A172 (cell line): ENCODE measurements around the gene SNAP29. TPM values are rescaled to one million over a fixed set of nuclear protein-coding genes. Genes with fewer than 3 reads are reported as not detected.
A peak's percentile ranks its signal among the peaks of the same experiment; 100 is the strongest.
"Not testable (repeated sequence)": the region's sequence is repeated elsewhere in the genome, so short reads cannot be mapped to it uniquely, and the experiment has no call there.

Experiments
- DNase-seq: peaks from one replicate; pipeline ENCODE4 v3.0.0-alpha.2; 2015; ENCODE audit warnings: low spot score
- total RNA-seq: library from RNA; depleted of rRNA; stranded (reverse); fragments of >200 nt; shearing (Covaris generic); gene quantifications from 2 replicates; pipeline ENCODE4 v1.2.3, GENCODE V29; 2014; rRNA removed

SNAP29 gene
- 10.6 and 15.0 TPM in 2 replicates for total RNA-seq

DNA sequence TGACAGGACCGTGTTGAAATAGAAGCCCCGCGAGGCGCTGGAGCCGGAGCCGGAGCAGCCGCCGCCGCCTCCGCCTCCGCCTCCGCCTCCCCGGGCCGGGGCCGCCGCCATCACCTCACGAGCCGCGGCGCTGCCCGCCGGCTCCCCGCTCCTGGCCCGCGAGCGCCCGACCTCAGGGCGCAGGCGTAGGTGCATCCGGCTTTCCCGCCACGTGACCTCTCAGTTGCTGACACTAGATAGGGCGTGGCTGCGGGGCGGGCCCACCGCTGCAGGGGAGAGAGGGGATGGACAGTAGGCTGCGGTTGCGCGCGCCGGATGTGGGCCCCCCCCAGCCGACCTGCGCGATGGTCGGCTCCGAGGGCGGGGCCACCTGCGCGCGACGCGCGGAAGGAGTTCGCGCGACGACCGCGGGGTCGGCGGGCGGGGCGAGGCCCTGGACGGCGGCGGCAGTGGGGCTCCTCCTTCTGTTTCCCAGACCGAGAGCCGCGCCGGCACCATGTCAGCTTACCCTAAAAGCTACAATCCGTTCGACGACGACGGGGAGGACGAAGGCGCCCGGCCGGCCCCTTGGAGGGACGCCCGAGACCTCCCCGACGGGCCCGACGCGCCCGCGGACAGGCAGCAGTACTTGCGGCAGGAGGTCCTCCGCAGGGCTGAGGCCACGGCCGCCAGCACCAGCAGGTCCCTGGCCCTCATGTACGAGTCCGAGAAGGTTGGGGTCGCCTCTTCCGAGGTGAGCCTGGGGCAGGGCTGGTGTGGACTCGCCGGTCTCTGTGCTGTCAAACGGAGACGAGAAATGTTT, at the start of gene SNAP29, which contains the start of gene PI4KA:
TSS of gene SNAP29 (plus strand) at position 393 of the 802 bp plus-strand sequence. CDS start at position 497, 104 bp downstream.
TSS of gene PI4KA (minus strand) at position 197 of the 802 bp plus-strand sequence. CDS start at position 111, 86 bp downstream.
- DNase-seq: peak; percentile 90

DNA sequence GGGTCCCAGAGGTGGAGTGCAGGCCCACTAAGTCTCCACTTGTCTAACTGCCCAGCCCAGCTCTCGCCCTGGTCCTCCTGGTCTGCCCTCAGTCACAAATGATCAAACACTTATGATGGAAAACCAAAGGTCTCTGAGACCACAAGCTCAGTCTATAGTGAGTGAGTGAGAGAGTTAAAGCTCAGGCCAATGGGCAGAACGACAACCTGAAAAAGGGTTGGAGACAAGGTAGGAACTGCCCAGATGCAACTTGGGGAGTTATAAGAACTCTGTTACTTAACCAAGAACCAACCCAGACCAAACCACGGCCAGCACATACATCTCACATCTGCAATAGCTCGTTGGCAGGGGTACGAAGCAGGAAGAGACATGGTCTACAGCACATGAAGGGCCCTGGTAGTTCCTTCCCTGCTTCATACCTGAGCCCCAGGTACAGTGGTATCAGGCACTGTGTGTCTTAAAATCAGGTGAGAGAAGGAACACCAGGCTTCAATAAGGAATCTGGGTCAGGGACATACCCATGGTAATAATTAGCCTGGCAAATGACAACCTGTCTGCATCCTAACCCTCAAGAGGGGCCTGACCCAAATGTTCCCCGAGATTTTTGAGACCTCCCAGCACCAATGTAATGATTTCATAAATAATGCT, 49.1 kb upstream of the SNAP29 start:
- DNase-seq: no peak

DNA sequence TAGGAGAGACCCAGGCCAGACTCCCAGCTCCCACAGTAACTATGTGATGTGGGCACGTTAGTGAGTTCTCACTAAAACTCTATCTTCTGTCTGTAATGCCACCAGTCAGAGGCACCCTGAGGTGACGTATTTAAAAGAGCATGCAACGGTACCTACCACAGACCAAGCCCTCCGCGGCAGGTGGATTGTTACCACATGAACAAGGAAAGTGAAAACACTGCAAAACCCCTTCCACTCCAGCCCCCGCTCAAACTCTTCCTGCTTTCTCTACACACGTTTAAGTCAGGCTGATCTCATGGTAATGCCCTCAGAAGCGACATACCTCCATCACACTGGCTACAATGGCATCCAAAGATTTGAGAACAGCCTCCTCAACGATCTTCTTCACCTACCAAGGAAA, 48.2 kb upstream of the SNAP29 start:
- no peak for DNase-seq

DNA sequence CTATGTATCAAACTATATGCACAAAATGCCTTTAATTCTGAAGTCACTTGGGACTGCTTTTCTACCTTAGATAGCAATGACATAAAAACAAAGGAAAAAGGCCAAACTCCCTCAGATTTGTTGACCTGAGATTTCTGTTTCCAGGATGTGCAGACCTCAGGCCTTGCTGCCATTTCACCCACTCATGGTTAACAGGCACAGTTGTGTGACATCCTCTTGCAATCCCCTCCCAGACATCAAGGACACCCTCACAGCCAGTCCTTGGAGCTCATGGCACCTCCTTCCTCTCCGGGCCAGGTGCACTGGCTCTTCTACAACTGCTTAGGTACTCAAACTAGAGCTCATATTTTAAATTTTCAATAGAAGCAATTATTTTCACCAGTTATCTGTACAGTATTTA, 47.6 kb upstream of the SNAP29 start:
- DNase-seq: no peak

DNA sequence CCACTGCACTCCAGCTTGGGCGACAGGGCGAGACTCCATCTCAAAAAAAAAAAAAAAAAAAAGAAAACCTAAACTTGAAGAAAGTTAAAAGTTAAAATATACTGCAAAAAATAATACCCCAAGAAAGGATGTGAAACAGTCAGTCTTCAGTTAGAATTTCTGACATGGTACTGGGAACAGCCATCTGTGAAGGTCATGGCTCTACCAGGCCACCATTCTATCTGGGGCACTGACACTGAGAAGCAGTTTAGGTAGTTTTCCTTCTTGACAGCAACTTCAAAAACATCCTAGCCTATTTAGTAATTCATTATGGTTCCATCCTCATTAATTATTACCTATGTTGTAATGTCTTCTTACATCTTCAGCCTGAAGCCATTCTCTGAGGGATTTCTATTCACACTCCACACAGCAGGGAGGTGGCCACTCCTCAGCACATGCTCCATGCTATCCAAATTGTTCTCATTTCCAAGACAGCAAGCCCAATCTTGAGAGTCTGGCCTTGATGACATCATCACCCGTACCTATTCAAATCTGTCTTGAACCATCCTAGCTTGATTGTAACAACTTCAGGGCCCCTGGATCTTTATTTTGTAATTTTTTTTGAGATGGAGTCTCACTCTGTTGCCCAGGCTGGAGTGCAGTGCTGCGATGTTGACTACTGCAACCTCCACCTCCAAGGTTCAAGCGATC, 46.7 kb upstream of the SNAP29 start:
- no peak for DNase-seq

DNA sequence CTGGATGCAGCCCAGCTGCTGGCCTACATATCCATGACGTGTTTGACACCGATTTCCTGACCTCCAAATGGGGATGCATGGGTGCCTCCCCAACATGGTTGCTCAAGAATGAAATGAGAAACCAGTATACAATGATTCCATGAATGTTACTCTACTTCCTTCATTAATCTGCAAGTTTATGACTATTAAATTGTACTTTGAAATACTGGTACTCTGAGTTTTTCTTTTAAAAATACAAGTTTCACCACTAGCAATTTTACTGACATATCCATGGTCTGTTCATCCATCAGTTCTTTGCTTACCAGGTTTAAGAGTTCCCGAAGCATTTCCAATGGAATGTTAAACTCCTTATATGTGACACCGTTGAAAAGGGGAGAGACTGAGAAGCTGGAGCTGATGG, 45.8 kb upstream of the SNAP29 start:
- no peak for DNase-seq

DNA sequence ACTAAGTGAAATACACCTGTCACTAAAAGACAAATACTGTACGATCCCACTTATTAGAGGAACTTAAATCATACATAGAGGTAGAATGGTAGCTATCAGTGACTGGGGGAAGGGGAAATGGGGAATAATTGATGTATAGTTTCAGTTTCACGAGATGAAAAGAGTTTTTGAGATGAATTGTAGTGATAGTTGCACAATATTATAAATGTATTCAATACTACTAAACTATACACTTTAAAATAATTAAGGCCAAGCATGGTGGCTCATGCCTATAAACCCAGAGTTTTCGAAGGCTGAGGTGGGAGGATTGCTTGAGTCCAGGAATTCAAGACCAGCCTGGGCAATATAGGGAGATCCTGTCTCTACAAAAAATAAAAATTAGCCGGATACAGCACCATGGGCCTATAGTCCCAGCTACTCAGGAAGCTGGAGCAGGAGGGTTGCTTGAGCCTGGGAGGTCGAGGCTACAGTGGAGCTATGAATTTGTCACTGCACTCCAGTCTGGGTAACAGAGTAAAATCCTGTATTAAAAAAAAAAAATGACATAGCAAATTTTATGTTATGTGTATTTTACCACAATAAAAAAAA, 44.5 kb upstream of the SNAP29 start:
- no peak for DNase-seq

DNA sequence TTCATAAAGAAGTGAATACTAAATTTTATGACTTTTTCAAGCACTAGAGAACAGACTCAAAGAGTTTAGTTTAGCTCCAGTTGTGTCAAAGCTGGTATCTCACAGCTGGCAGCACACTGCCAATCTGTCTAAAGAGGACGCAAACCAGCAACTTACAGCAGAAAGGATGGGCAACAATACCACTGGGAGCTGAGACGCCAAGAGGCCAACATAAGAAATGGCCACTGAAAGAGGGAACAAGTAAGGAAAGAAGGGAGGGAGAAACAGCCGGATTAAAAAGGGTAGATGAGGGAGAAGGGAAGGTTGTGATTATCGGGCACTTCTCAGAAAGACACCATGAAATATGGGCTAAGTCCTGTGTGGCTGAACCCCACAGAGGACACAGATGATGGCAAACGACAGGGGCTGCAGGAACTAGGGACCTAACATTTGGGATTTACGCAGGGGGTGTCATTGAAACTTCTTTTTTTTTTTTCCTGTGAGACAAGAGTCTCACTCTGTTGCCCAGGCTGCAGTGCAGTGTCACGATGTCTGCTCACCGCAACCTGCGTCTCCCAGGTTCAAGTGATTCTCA, 43.2 kb upstream of the SNAP29 start:
- no peak for DNase-seq

DNA sequence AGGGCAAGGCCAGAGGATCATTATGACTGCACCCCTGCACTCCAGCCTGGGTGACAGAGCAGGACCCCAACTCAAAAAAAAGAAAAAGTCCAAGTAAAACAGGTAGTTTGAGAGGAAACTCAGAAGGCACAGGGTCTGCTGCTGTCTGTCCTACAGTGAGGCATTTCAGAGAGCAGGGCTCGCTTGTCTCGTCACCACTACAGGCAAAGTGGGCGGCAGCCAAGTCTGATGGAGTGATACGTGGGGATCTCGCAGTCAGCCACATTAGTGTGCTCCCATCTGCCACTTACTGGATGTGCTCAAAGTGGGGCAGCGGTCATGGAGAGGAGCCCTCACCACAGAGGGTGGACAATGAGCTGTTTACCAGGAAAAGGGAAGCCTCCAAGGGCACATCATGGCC, 42.2 kb upstream of the SNAP29 start:
- DNase-seq: no peak

DNA sequence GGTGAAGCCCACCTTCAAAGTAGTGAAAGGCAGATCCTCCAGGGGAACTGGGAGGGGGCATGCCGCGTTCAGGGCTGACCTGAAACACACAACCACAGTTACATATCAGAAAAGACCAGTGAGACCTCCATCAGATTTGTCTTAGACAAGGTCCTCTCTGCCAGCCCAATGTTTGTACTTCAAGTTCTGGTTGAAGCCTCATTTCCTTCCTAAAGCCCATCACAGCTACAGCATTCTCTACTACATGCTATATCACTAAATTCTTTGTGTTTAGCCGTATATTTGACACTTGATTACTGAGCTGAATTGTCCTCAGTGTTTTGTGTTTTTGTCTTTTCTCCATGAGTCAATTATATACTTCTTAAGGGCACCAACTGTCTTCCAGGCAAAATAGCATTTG, 40.3 kb upstream of the SNAP29 start:
- no peak for DNase-seq

DNA sequence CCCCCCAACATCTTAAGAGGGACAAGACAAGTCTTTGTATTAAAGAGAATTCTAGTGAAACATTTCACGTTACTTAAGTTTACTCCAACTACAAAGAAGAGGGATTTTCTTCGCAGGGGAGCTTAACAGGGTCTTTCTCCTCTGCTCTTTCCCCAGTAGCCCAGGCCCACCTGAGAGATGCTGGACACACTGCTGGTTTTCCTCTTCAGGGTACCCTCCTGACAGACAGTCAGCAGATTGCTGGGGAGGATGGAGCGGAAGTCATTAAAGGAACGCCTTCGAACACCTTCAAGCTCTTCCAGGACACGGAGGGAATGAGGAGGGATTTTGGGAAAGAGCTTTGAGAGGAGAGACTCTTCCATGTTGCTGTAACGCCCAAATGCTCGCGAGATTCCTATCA, 39.3 kb upstream of the SNAP29 start:
- no peak for DNase-seq

DNA sequence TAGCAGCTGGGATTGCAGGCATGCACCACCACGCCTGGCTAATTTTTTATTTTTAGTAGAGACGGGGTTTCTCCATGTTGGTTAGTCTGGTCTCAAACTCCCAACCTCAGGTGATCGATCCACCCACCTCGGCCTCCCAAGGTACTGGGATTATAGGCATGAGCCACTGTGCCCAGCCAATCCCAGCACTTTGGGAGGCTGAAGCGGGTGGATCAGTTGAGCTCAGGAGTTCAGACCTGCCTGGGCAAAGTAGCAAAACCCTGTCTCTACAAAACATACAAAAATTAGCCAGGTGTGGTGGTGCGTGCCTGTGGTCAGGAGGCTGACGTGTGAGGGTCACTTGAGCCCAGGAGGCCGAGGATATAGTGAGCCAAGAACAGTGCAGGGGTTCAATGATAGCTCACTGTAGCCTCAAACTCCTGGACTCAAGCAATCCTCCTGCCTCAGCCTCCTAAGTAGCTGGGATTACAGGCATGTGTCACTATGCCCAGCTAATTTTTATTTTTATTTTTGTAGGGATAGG, 37.0 kb upstream of the SNAP29 start:
- DNase-seq: not testable (repeated sequence)

DNA sequence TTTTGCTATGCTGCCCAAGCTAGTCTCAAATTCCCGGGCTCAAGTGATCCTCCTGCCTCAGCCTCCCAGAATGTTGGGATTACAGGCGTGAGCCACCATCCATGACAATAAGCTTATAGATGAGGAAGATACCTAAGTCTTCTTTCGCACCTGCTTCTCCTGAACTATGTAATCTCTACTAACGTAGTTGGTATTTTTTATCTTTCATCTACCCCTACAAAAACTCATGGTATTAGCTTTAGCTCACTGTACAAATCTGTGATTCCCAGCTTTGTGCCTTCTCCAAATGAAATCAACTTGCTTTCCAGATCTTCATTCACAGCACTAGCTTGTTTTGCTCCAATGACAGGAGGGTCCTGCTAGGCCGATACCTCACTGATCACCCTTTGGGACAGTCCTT, 36.6 kb upstream of the SNAP29 start:
- DNase-seq: no peak

DNA sequence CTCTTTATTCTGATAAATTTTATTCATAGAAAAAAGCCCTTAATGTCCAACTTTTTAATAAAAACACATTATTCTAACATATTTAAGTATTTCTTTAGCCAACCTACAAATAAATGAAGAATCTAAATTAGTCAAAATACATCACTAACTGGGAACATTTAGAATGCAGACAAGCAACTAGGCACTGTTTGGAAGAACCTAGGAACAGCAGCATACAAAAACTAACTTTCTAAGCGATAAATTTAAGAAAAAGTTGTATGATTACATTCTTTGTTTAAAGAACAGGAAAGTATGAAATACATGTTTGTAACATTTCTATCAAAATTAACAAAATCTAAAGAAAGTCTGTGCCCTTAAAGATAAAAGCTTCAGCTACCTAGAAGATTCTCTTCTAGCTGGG, 35.5 kb upstream of the SNAP29 start:
- DNase-seq: no peak

DNA sequence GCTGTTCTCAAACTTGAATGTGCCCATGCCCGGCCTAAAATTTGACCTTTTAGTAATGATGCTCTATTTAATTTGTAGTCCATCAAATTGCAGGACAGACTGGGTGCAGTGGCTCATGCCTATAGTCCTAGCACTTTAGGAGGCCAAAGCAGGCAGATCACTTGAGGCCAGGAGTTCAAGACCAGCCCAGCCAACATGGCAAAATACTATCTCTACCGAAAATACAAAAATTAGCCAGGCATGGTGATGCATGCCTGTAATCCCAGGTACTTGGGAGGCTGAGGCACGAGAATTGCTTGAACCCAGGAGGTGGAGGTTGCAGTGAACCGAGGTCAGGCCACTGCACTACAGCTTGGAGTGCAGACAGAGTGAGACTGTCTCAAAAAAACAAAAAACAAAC, 33.6 kb upstream of the SNAP29 start:
- not testable (repeated sequence) for DNase-seq

DNA sequence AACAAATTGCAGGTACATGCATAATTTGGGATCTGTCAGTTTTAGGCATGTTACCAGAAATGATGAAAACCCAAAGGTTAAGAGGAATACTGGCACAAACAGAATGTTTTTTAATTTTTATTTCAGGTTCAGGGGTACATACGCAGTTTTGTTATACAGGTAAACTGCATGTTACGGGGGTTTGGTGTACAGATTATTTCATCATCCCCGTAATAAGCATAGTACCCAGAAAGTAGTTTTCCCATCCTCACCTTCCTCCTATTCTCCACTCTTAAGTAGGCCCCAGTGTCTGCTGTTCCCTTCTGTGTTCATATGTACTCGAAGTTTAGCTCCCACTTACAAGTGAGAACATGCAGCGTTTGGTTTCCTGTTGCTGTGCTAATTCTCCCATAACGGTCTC, 33.2 kb upstream of the SNAP29 start:
- DNase-seq: no peak

DNA sequence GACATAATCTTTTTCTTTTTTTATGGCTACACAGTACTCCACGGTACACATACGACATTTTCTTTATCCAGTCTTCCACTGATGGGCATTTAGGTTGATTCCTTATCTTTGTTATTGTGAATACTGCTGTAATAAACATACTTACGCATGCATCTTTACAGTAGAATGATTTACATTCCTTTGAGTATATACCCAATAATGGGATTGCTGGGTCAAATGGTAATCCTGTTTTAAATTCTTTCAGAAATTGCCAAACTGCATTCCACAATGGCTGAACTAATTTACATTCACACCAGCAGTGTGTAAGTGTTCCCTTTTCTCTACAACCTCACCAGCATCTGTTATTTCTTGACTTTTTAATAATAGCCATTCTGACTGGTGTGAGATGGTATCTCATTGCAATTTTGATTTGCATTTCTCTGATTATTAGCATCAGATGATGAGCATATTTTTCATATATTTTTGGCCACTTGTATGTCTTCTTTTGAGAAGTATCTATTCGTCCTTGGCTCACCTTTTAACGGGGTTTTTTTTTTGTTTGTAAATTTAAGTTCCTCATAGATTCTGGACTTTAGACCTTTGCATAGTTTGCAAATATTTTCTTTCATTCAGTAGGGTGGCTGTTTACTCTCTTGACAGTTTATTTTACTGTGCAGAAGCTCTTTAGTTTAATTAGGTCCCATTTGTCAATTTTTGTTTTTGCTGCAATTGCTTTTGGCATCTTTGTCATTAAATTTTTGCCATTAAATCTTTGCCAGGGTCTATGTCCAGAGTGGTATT, 32.2 kb upstream of the SNAP29 start:
- DNase-seq: not testable (repeated sequence)

DNA sequence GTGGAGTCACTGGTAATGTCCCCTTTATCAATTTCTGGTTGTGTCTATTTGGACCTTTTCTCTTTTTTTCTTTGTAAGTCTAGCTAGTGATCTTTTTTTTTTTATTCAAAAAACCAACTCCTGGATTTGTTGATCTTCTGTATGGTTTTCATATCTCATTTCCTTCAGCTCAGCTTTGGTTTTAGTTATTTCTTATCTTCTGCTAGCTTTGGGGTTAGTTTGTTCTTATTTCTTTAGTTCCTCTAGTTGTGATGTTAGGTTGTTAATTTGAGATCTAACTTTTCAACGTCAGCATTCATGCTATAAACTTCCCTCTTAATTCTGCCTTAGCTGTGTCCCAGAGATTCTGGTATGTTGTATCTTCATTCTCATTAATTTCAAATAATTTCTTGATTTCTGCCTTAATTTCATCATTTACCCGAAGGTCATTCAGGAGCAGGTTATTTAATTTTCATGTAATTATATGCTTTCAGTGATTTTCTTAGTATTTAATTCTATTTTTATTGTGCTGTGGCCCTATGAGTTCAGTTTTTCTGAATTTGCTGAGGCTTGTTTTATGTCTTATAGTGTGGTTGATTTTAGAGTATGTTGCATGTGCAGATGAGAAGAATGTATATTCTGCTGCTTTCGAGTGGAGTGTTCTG, 29.2 kb upstream of the SNAP29 start:
- no peak for DNase-seq

DNA sequence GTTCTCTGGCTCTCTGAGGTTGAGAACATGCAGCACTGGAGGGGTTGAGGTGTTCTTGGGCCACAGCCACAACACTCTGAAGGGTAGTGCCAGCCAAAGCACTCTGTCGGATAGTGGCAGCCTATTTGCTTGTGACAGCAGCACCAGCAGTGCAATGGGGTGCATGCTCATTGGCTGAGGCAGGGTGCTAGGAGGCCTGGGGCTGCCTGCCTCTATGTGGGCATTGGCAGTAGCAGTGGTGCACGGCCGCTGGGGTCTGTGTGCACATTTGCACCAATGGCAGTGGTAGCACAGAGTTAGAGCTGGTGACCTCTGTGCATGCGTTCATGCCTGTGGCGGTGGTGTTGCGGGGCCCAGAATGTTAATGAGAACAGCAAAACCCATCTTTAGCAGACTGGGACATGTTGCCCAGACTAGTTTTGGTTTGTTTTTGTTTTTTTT, 25.6 kb upstream of the SNAP29 start:
- no peak for DNase-seq

DNA sequence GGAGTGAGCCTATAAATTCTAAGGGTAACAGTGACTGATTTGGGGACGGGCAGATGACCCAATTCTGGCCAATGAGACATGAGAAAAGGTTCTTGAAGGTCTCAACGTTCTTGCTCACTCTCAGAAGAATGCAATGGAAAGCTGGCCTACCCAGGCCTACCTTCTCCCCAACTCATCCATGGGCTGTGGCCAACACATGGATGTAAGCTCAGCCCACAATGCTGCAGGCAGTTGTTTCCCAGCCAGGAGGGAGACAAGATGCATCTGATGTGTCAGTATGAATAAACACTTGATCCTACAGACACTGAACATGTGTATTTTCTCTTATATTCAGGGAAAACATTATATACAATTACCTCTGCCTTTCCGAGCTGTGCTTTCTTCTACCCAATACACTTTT, 24.6 kb upstream of the SNAP29 start:
- DNase-seq: no peak
